AG20443 (cell line): ENCODE measurements around the gene RDH12.
"Not testable (repeated sequence)": the region's sequence is repeated elsewhere in the genome, so short reads cannot be mapped to it uniquely, and the experiment has no call there.

ENCODE experiments used
- DNase-seq: peaks from one replicate; pipeline ENCODE4 v3.0.0; 2012; ENCODE audit warnings: low spot score, mixed read lengths

The RDH12 gene

DNA sequence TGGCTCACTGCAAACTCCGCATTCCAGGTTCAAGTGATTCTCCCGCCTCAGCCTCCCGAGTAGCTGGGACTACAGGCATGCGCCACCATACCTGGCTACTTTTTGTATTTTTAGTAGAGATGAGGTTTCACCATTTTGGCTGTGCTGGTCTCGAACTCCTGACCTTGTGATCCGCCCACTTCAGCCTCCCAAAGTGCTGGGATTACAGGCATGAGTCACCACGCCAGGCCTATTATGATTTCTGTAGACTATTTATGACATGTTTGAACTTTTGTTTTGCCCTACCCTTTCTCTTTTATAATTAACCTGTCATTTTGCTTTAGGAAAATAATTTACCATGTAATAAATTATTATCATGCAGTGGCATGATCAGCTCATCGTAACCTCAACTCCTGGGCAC lies at the start of gene RDH12:
TSS of gene RDH12 (plus strand) at position 395 of the 400 bp plus-strand sequence. CDS start 20,757 bp downstream, outside the sequence.
- not testable (repeated sequence) for DNase-seq

- DNase-seq: no peak
These were observed 49.5 kb upstream of the RDH12 start for GRCh38 chr14:67652189-67652588.

DNA sequence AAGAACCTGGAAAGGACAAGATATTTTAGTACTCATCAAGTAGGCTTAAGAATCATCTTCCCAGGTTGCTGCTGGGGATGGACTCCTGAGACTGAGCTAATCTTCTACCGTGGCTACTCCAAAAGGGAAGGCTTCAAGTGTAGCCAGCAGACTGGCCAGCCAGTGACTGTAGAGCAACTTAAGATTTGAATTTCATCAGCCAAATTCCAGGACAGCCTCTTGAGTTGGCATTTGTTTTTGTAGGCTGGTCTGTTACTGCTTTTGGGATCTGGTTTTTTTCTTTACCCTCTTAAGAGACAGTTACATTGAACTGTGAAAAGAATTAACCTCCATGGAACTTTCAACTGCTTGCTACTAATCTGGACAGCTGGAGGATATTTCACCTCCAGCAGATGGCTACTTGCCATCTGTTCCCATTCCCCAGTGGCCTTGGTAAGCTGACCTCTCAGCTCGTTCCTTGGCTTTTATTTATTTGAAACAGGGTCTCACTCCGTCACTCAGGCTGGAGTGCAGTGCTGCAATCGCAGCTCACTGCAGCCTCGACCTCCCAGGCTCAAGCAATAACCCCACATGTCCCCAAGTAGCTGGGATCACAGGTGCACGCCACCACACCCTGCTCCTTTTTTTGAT lies 47.9 kb upstream of the RDH12 start:
- DNase-seq: peak; percentile 44

DNA sequence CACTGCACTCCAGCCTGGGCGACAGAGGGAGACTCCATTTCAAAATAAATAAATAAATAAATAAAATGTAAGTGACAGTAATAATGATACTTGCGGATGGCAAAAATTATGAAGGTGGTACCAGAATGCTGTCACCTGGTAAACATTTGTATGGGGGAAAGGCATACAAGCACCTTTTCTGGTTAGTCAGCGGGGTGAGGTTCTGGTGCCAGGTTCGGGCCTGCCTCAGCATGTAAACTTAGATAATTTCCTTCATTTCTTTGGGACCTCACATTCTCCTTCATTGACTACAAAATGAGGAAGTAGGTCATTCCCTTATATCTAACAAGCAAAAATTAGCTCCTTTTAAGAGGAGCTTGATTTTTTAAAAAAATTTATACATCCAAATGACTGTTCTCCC lies 38.1 kb upstream of the RDH12 start:
- no peak for DNase-seq

DNA sequence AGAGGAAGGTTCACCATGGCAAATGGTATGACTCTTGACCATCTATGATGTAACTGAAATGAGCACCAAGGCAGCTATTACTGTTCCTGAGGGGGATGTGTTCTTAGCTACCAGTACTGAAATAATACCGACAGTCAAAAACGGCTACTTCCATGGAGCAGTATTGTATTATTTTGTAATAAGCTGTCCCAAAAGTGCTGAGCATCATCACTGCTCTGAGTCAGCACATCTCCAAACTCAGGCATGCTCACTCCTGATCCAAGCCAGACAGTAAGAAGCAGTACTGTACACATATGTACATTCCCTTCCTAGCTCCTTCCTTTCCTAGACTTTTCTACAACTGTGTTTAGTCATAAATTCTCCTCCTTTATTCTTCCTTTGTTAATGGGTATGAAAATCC lies 35.8 kb upstream of the RDH12 start:
- peak; percentile 63 for DNase-seq

GRCh38 chr14:67666750-67667449 lies 34.8 kb upstream of the RDH12 start:
- DNase-seq: peak; percentile 63

- DNase-seq: no peak
These were observed 33.1 kb upstream of the RDH12 start for GRCh38 chr14:67668559-67668958.

DNA sequence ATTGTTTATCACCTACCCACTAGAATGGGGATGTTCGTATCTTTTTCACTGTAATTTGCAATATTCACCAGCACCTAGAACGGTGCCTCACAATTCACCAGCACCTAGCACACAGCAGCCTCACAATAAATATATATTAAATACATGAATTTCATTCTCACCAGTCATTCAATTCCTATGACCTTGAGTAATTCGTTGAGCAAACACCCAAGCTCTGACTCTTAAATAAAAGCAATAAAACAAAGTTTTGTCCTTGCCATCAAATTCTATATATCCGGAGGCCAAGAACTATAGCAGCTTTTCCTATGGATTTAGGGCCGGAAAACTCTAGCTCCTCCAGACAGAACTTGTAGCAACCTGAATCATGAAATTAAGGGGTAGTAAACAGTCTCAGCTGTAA lies 28.2 kb upstream of the RDH12 start:
- no peak for DNase-seq

DNA sequence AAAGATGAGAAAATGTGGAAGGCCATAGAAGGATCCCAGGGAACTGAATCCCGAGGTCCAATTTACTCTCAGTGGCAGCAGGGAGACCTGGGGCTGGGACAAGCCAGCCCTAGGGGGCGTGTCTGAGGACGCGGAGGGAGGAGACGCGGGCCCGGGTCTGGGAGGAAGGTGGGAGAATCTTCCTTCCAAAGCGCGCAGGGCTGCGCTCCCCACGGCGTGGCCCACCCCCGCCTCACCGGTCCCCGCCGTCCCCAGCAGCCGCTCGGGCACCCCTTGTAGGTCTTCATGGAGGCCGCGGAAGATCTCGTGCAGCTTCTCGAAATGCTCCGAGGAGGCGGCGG lies 27.6 kb upstream of the RDH12 start:
- DNase-seq: peak; percentile 81

- DNase-seq: peak; percentile 94
These were observed 27.0 kb upstream of the RDH12 start, which contains the start of gene VTI1B for GRCh38 chr14:67674480-67675218. TSS of gene VTI1B (minus strand) at chr14:67674632. CDS start at chr14:67674489, 143 bp downstream.

DNA sequence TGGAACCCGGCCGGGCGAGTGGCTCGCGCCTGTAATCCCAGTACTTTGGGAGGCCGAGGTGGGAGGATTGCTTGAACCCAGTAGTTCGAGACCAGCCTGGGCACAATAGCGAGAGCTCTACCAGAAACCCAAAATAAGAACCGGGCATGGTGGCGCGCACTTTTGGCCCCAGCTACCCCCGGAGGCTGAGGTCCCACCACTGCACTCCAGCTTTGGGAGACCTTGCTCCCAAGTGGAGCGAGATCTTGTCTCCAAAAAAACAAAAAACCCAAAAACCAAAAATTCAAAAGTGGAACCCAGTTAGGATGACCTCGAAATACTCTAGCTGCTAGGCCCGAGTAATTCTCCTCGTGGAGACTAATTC lies 26.5 kb upstream of the RDH12 start:
- DNase-seq: no peak

GRCh38 chr14:67679006-67679405 lies 22.7 kb upstream of the RDH12 start:
- DNase-seq: no peak

DNA sequence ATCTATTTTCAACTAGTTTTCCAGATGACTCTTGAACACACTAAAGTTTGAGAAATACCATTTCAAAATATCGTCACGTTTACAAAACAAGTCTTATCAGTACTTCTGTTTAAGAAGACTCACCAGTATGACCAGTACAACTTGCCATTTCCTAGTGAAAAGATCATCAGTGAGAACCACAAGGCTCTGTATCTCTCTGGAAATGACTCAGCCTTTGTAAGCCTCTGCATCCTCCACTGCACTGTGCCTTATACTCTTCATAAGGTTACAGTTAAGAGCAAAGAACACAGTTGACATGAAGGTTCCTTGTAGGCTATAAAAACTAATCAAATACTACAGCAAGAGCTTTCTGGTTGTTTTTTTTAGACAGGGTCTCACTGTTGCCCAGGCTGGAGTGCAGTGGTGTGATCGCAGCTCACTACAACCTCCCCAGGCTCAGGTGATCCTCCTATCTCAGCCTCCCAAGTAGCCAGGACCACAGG lies 21.5 kb upstream of the RDH12 start:
- DNase-seq: peak; percentile 78

DNA sequence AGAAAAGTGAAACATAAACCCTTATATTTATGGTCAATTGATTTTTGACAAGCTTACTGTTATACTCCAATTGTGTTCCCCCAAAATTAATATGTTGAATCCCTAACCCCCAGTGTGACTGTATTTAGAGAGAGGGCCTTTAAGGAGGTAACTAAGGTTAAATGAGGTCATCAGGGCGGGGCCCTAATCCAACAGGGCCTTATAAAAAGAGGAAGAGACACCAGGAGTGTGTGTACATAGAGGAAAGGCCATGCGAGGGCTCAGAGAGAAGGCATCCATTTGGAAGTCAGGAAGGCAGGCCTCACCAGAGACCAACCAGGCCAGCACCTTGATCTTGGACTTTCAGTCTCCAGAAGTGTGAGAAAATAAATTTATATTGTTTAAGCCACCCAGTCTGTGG lies 20.7 kb upstream of the RDH12 start:
- DNase-seq: no peak

- DNase-seq: no peak
These were observed 17.8 kb upstream of the RDH12 start for GRCh38 chr14:67683842-67684241.

GRCh38 chr14:67690011-67690410 lies 11.7 kb upstream of the RDH12 start:
- DNase-seq: no peak

- DNase-seq: peak; percentile 87
These were observed 6.8 kb upstream of the RDH12 start for GRCh38 chr14:67694791-67695393.

- DNase-seq: peak; percentile 94
These were observed 6.2 kb upstream of the RDH12 start, which contains the start of gene RDH11 for GRCh38 chr14:67695394-67695949. TSS of gene RDH11 (minus strand) at chr14:67695764. CDS start at chr14:67695703, 61 bp downstream.

GRCh38 chr14:67697006-67697405 lies 4.7 kb upstream of the RDH12 start:
- no peak for DNase-seq

DNA sequence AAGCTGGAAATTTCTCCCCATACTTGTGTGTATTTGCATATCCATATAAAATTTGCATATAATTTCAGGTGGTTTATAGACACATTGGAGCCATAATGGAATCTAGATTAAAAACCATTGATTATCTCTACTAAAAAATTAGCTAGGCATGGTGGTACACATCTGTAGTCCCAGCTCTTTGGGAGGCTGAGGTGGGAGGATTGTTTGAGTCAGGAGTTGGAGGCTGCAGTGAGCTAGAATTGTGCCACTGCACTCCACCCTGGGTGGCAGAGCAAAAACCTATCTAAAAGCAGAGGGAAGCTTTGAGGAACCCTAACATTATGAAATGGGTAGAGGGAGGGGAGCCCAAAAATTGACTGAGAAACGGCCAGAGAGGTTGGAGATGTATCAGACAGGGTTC lies 3.5 kb upstream of the RDH12 start:
- no peak for DNase-seq

DNA sequence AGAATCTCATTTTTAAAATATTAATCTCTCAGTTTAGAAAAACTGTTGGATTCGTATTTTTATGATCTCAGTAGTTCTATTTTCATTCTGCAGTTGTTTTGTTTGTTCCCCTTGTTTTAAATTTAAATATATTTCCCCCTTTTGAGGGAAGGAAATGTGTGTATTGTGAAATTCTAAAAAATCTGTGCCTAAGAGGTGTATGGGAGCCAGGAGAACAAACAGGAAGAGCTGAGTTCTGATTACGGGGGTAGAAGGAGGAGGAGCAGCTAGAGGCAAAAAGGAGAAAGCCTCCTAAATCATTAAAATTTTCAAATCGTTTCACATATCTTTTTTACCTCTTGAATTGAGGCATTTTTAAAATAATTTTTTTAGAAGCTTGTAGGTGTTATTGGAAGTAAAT lies 2.3 kb downstream of the RDH12 start:
- DNase-seq: no peak

GRCh38 chr14:67704484-67705089 lies 2.9 kb downstream of the RDH12 start:
- DNase-seq: peak; percentile 73
